GM21717 (cell line): Measurements from ENCODE around the gene BGN.

Experiments used
- ATAC-seq: cut with Tn5 transposase; IDR thresholded peaks from one replicate; pipeline ENCODE4 v1.9.1; 2021; ENCODE audit warnings: mild to moderate bottlenecking, moderate library complexity; ENCODE audit not compliant: unreplicated experiment

BGN gene

DNA sequence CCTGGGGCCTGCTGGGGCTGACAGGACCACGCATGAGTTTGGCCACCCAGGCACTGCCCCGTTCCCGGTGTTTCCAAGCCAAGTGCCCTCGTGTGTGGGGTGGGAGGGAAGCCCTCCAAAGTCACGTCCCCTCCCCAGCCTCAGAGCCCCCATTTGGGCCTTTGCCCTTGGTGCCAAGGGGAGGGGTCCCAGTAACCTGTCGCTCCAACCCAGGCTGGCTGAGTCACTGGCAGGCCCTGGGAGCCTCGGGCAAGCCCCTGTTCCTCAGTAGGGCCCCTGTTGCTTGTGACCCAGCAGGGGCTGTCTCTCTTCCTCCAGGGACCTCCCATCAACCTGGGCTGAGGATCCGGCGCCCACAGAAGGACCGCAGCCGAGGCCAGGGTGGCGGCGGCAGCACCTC, 13.7 kb upstream of the BGN start:
- no peak for ATAC-seq

- no peak for ATAC-seq
Measured at GRCh38 chrX:153482376-153483015, 12.3 kb upstream of the BGN start.

GRCh38 chrX:153485396-153486080, 9.2 kb upstream of the BGN start:
- no peak for ATAC-seq

DNA sequence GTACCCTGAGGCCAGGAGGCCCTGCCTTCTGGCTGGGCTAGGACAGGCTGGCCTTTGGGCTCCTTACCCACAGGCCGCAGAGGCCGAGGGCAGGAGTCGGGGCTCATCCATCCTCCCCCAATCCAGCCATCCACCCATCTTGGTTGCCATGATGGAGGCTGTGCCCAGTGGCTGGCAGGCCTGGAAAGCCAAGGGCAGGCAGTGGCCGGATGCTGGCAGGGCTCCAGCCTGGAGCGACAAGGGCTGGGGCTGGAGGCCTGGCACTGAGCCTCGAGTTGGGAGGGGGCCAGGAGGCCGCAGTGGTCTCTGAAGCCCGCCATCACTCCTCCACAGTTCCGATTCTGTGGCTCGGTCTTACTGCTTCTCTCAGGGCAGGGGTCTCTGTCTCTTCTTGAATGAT, 8.6 kb upstream of the BGN start:
- ATAC-seq, result no peak

DNA sequence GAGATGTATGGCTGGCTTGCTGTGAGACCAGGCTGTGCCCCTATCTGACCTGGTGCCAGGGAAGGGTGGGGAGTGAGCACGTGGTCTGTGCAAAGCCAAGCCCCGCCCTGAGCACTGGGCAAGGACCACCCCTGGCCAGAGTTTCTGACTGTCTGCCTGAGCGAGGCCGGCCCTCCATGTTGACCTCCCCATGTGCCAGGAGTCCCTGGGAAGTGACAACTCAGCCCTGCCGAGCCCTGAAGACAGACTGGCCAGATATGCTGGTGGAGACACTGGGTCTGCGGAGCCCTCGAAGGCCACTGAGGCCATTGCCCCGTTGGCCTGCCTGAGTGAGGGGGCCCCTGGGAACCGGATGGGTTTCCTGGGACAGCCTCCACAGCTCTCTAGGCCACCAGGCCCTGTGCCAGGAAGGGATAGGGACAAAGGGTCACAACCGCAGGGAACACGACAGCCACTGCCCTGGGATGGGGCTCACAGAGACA, 7.1 kb upstream of the BGN start:
- no peak for ATAC-seq

GRCh38 chrX:153488231-153488914, 6.4 kb upstream of the BGN start:
- no peak for ATAC-seq

DNA sequence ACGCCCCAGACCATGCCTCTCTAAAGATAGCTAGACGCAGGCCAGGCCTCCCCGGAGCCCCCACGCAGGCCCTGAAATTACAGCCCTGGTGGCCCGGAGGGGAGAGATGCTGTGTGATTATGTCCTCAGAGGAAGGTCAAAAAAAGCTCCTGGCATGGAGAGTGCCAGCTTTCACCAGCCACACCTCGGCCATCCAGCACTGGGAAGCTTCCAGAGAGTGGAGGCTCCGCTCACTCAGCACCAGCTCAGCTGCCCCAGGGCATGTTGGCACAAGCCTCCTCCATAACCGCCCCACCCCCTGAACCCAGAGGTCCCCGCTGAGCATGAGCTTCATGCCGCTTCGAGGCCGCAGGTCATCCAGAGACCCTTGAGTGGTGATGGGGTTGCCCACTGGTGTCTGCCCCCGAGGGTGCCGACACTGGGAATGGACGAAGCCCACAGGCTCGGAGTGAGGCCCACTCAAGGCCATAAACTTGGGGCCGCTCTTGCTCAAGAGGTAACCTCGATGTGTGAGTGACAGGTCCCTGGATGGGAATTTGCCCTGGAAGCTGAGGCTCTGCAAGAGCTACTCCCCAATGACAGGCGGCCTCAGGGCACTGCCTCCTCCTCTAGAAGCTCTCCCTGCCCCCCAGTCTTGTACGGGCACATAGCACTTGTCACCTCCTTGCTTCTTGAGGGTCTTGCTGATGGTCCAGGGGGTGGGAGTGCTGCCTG, 4.4 kb upstream of the BGN start:
- no peak for ATAC-seq

DNA sequence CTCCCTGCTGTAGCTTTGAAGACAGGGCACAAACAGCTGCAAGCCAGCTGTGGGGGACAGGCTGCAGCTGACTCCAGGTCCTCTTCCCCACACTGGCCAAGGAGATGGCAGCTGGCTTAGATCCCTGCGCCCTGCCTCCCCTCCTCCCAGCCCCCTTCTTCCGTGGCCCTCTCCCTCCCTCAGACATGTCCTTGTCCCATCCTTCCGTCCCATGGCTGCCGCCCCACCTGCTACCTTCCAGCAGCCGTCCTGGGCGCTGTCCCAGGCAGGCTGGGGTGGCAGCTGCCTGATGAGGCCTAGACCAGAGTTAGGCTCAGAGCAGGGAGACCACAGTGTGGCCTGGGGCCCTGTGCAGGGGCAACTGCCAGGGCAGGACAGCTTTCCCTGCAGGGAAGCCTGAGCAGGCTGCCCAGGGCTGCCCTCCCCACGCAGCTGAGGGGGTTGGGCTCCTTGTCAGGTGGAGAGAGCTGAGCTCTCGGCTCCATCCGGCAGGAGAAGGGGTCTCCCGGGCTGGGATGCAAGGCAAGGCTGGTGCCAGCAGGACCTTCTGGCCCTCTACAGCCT, 3.3 kb upstream of the BGN start:
- no peak for ATAC-seq

DNA sequence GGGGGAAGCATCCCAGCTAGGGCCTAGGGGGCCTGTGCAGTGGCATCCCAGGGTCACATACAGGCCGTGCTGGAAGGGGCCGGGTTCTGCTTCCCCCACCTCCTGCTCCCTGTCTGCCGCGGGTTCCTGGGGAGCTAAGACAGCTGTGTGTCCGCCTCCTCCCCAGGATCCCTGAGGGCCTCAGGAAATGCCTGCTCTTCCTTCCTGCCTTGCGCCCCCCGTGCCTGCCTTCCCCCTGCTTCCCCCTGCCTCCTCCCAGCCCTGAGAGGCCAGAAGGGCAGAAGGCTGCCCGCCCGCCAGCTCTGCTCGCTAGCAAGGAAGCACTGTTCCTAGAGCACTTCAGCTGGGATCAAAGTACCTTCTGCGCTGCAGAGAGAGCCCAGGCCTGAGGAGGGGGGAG, 2.9 kb upstream of the BGN start:
- ATAC-seq, result no peak

DNA sequence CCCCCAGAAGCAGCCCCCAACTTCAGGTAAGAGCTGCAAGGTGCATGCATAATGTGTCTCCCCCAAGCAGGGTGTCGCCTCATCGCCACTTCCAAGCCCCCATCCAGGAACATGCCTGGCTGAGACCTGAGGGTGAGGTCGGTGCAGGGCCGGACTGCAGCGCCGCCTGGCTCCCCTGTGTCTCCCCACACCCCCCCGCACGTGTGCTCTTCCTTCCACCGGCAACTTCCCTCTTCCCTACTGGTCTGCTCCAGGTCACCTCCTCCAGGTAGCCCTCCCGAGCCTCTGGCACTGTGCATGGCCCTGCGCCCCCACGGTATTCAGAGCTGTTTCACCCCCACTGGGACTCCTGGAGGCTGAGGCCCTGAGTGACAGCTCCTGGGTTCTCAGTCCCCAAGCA, 2.2 kb upstream of the BGN start:
- ATAC-seq, result no peak

- no peak for ATAC-seq
Measured at GRCh38 chrX:153493085-153493484, 1.7 kb upstream of the BGN start.

DNA sequence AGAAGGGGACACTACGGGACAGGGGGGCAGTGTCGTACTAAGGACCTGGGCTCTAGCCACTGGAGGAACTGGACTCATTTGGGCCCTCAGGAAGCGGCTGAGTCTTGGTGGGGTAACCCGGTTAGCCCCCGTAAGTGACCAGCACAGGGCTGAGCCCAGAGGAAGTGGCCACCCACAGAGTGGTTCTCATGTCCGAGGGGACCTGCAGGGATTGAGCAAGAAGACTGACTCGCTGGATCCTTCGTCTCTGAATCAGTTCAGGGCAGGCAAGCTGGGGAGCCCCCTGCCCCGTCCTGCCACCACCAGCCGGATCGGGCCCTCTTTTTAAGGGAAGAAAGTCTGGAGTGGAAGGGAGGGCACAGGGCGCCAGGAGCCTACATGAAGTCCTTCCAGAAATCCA, 719 bp upstream of the BGN start:
- no peak for ATAC-seq

- ATAC-seq, result no peak
Measured at GRCh38 chrX:153495362-153495751, 577 bp downstream of the BGN start.

DNA sequence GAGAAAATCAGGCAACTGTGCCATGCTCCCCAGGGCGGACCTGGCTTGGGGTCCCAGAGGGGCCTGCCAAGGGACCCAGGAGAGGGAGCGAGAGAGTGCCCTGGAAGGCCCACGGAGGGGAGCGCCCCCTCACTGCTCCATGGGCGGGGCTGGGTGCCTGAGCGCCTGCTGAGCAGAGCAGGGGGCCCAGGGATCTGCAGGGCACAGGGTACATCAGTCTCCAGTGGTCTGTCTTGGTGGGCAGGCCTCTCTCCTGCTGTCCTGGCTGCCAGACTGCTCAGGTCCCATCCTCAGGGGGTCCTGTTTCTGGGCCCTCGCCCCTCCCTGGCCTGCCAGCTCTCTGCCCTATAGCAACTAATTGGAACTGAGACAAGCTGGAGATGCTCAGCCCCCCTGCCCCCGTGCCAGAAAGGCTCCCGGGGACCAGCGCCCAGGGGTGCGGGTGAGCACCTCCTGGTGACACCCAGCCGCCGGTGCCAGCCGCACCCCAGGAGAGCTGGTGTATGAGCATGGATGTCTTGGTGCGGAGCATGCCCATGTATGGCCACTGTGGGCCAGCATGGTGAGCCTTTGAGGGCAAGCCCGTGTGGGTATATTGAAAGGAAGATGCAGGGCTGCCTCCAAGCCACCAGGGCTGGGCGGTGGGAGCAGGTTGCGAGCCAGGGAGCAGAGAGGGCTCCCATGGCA, 1.3 kb downstream of the BGN start:
- ATAC-seq, result no peak

DNA sequence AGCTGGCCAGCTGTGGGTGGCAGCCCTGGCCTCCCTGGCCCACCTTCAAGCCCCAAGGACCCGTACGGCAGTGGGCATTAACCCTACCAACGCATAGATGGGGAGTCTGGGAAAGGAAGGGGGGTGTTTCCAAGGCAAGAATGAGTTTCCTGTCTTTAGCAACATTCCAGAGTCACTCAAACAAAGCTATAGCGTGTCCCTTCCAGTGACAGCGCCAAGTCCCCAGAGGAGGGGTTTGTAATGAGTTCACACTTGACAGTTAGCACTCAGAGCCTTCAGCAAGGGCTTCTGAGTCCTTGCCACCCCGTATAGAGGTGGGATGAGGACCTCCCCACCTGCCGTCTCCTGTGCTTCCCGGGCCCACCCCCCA, 1.8 kb downstream of the BGN start:
- ATAC-seq, result no peak

DNA sequence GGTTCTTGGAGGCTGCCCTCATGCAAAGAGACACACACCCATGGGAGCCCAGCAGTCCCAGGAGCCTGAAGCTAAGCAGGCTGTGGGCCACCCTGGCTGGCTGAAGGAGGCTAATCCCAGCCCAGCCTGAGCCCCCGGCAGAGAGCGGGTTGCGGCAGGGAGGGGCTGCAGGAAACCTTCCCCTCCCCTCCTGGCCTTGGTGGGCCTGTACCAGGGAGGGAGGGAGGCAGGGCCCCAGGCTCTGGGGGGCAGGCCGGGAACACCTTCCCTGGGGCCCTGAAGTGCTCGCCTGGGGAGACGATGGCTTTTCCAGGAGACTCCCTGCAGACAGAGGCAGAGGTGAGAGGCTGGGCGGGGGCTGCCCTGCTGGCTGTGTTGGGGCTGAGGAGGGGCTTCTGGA, 3.7 kb downstream of the BGN start:
- ATAC-seq, result no peak

DNA sequence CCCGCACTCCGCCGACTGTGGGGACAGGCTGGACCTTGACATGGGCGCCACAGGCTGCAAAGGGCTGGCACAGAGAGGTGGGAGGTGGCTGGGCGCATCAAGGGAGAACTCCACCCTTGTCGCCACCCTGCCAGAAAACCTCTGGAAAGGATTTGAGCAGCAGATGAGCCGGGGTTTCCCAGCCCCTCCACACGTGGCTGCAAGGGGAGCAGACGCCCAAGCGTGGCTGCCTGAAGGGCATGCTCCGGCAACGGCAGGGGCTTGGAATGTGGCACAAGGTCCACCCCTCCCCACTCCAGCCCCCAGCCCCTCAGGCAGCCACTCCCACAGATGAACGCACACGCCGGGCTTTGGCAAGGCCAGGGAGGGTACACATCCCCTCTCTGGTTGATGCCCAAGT, 4.6 kb downstream of the BGN start:
- ATAC-seq, result no peak

DNA sequence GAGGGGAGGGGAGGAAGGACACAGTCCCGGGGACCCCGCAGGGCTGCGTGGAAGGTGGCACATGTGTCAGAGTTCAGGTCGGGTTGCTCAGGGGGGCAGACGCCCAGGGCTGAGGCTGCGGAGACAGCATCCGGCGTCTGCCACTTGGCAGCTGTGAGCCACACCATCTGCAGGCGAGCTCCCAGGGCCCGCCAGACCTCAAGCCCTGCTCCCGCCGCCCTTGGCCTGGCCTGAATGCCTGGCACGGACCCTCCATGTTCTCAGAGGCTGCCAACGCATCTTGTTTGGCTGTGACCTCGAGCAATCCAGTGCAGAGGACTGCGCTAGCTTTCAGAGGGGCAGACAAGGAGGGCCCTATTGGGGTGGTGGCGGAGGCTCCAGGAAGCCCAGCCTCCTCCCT, 5.1 kb downstream of the BGN start:
- no peak for ATAC-seq

DNA sequence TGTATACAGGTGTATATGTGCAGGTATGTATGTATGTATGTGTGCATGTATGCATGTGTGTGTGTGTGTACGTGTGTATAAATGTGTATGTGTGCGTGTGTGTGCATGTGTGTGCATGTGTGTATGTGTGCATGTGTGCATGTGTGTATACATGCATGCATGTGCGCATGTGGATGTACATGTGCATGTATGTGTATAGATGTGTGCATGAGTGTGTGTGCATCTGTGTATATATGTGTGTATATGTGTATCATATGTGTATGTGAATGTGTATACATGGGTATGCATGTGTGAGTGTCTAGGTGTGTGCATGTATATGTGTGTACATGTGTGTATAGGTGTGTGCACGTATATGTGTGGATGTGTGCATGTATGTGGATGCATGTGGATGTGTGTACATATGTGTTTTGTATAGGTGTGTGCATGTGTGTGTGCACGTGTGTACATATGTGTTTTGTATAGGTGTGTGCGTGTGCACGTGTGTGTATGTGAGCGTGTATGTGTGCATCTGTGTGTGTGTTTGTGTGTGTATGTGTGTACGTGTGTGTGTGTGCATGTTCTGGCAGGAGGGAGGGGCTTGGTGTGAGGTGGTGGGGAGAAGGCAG, 6.0 kb downstream of the BGN start:
- no peak for ATAC-seq

DNA sequence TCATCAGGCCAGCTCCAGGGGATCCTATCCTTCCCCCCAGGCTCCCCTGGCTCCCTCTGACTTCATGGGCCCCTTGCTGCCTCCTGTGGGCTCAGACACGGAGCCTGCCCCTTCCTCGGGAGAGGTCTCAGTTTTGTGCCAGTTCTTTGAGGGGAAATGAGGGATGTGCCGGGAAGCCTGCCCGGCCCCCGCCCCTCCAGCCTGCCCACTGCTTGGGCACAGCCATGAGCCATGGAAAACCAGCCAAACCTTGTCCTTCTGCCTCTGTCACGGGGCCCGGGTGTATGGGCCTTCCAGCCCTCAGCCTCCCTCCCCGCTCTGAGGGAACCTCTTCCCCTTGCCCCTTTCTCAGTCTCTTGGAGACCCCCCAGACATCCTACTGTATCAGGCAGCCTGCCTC, 6.8 kb downstream of the BGN start:
- ATAC-seq, result no peak
